GM23248 (cell line): Measurements from ENCODE around the gene SLC2A10.

Experiments used
- EZH2 ChIP-seq: fragments of 200-600 bp; sonication (generic); IDR thresholded peaks from 2 replicates; pipeline ENCODE4 v1.6.1; 2018; ENCODE audit warnings: antibody characterized with exemption, mild to moderate bottlenecking; ENCODE audit not compliant: insufficient read depth, poor library complexity, severe bottlenecking
- EZH2phosphoT487 ChIP-seq: fragments of 200-600 bp; sonication (generic); IDR thresholded peaks from 2 replicates; pipeline ENCODE4 v1.6.1; 2018; ENCODE audit warnings: antibody characterized with exemption, moderate library complexity, mild to moderate bottlenecking, low read depth; ENCODE audit not compliant: insufficient read depth

DNA sequence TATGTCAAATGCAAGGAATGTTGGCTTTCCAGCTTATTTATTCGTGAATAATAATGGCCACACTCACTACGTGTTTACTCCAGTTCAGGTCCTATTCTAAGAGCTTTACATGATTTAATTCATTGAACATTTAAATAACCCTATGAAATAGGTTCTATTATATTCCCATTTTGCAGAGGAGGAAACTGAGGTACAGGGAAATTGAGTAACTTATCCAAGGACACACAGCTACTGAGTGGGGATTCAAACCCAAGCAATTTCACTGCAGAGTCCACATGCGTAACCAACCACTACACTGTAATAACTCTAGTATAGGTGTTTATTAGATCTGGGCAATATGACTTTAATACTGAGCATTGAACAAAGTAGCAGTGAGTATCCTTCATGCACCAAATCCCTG, 45.9 kb upstream of the SLC2A10 start:
- no peak for TF ChIP-seq EZH2phosphoT487
- no peak for TF ChIP-seq EZH2
